ENCODE results near the gene PLAAT5. TPM values are rescaled to one million over a fixed set of nuclear protein-coding genes. Genes with fewer than 3 reads are reported as not detected.
"Not testable (repeated sequence)": the region's sequence is repeated elsewhere in the genome, so short reads cannot be mapped to it uniquely, and the experiment has no call there.

The PLAAT5 gene
- total RNA-seq, 1 donor from 2014 or later = 3.7 TPM

- Histone ChIP-seq H3K27ac (ENCODE audit: low read depth, low read length) (no peak overlapping the region), H3K4me3 (ENCODE audit: low read length in 3 of 3) (no peak overlapping the region), H3K4me1 (ENCODE audit: control insufficient read depth in 3 of 3, insufficient read depth in 3 of 3, low read length in 3 of 3) (no peaks in the 10 kb centered on the region), H3K27me3 (ENCODE audit: control insufficient read depth in 3 of 3, insufficient read depth in 3 of 3, low read length in 3 of 3) (peaks cover 0 to 10% (median 5%) of the 10 kb centered on the region in 3 donors), H3K9ac (ENCODE audit: low read depth in 1 of 3, low read length in 3 of 3) (no peak overlapping the region), H3K36me3 (ENCODE audit: control insufficient read depth in 3 of 3, insufficient read depth in 3 of 3, low read length in 3 of 3) (no peaks in the 10 kb centered on the region), H3K9me3 (ENCODE audit: control insufficient read depth in 3 of 3, low read length in 3 of 3) (no peaks in the 10 kb centered on the region)
Measured at GRCh38 chr11:63459586-63459985, 31.4 kb downstream of the PLAAT5 start.

GRCh38 chr11:63448646-63449045, 42.3 kb downstream of the PLAAT5 start:
- Histone ChIP-seq H3K9ac (ENCODE audit: low read depth in 1 of 3, low read length in 3 of 3) (no peak overlapping the region), H3K4me1 (ENCODE audit: control insufficient read depth in 3 of 3, insufficient read depth in 3 of 3, low read length in 3 of 3) (no peaks in the 10 kb centered on the region), H3K4me3 (ENCODE audit: low read length in 3 of 3) (no peak overlapping the region), H3K27me3 (ENCODE audit: control insufficient read depth in 3 of 3, insufficient read depth in 3 of 3, low read length in 3 of 3) (peaks cover 0 to 3% (median 0%) of the 10 kb centered on the region in 3 donors), H3K9me3 (ENCODE audit: control insufficient read depth in 3 of 3, low read length in 3 of 3) (no peaks in the 10 kb centered on the region), H3K36me3 (ENCODE audit: control insufficient read depth in 3 of 3, insufficient read depth in 3 of 3, low read length in 3 of 3) (no peaks in the 10 kb centered on the region), H3K27ac (ENCODE audit: low read depth, low read length) (no peak overlapping the region)

GRCh38 chr11:63445720-63446119, 45.2 kb downstream of the PLAAT5 start:
- no peaks in the 10 kb centered on the region for H3K9me3 ChIP-seq (ENCODE audit: control insufficient read depth in 3 of 3, low read length in 3 of 3)
- H3K9ac ChIP-seq (ENCODE audit: low read depth in 1 of 3, low read length in 3 of 3) = no peak overlapping the region
- H3K36me3 ChIP-seq (ENCODE audit: control insufficient read depth in 3 of 3, insufficient read depth in 3 of 3, low read length in 3 of 3) = no peaks in the 10 kb centered on the region
- no peak overlapping the region for H3K27ac ChIP-seq (ENCODE audit: low read depth, low read length)
- H3K4me1 ChIP-seq (ENCODE audit: control insufficient read depth in 3 of 3, insufficient read depth in 3 of 3, low read length in 3 of 3) = no peaks in the 10 kb centered on the region
- H3K27me3 ChIP-seq (ENCODE audit: control insufficient read depth in 3 of 3, insufficient read depth in 3 of 3, low read length in 3 of 3) = peaks cover 0 to 3% (median 0%) of the 10 kb centered on the region in 3 donors
- H3K4me3 ChIP-seq (ENCODE audit: low read length in 3 of 3) = no peak overlapping the region

GRCh38 chr11:63445118-63445517, 45.8 kb downstream of the PLAAT5 start:
- no peak overlapping the region for H3K9ac ChIP-seq (ENCODE audit: low read depth in 1 of 3, low read length in 3 of 3)
- no peak overlapping the region for H3K27ac ChIP-seq (ENCODE audit: low read depth, low read length)
- H3K27me3 ChIP-seq (ENCODE audit: control insufficient read depth in 3 of 3, insufficient read depth in 3 of 3, low read length in 3 of 3) = peaks cover 0 to 3% (median 0%) of the 10 kb centered on the region in 3 donors
- H3K4me1 ChIP-seq (ENCODE audit: control insufficient read depth in 3 of 3, insufficient read depth in 3 of 3, low read length in 3 of 3) = no peaks in the 10 kb centered on the region
- no peak overlapping the region for H3K4me3 ChIP-seq (ENCODE audit: low read length in 3 of 3)
- H3K9me3 ChIP-seq (ENCODE audit: control insufficient read depth in 3 of 3, low read length in 3 of 3) = no peaks in the 10 kb centered on the region
- no peaks in the 10 kb centered on the region for H3K36me3 ChIP-seq (ENCODE audit: control insufficient read depth in 3 of 3, insufficient read depth in 3 of 3, low read length in 3 of 3)

GRCh38 chr11:63444160-63444559, 46.8 kb downstream of the PLAAT5 start:
- Histone ChIP-seq H3K9ac (ENCODE audit: low read depth in 1 of 3, low read length in 3 of 3) (no peak overlapping the region), H3K27me3 (ENCODE audit: control insufficient read depth in 3 of 3, insufficient read depth in 3 of 3, low read length in 3 of 3) (peaks cover 0 to 3% (median 0%) of the 10 kb centered on the region in 3 donors), H3K27ac (ENCODE audit: low read depth, low read length) (no peak overlapping the region), H3K4me3 (ENCODE audit: low read length in 3 of 3) (no peak overlapping the region), H3K9me3 (ENCODE audit: control insufficient read depth in 3 of 3, low read length in 3 of 3) (no peaks in the 10 kb centered on the region), H3K4me1 (ENCODE audit: control insufficient read depth in 3 of 3, insufficient read depth in 3 of 3, low read length in 3 of 3) (no peaks in the 10 kb centered on the region), H3K36me3 (ENCODE audit: control insufficient read depth in 3 of 3, insufficient read depth in 3 of 3, low read length in 3 of 3) (no peaks in the 10 kb centered on the region)

- H3K36me3 ChIP-seq (ENCODE audit: control insufficient read depth in 3 of 3, insufficient read depth in 3 of 3, low read length in 3 of 3) = no peaks in the 10 kb centered on the region
- H3K4me1 ChIP-seq (ENCODE audit: control insufficient read depth in 3 of 3, insufficient read depth in 3 of 3, low read length in 3 of 3) = no peaks in the 10 kb centered on the region
- H3K9ac ChIP-seq (ENCODE audit: low read depth in 1 of 3, low read length in 3 of 3) = no peak overlapping the region
- H3K4me3 ChIP-seq (ENCODE audit: low read length in 3 of 3) = no peak overlapping the region
- no peak overlapping the region for H3K27ac ChIP-seq (ENCODE audit: low read depth, low read length)
- H3K27me3 ChIP-seq (ENCODE audit: control insufficient read depth in 3 of 3, insufficient read depth in 3 of 3, low read length in 3 of 3) = peaks cover 0 to 3% (median 0%) of the 10 kb centered on the region in 3 donors
- no peaks in the 10 kb centered on the region for H3K9me3 ChIP-seq (ENCODE audit: control insufficient read depth in 3 of 3, low read length in 3 of 3)
Measured at GRCh38 chr11:63443714-63444113, 47.3 kb downstream of the PLAAT5 start.

- not testable (repeated sequence) for H3K4me3 ChIP-seq (ENCODE audit: low read length in 3 of 3); H3K27me3 ChIP-seq (ENCODE audit: control insufficient read depth in 3 of 3, insufficient read depth in 3 of 3, low read length in 3 of 3); H3K9me3 ChIP-seq (ENCODE audit: control insufficient read depth in 3 of 3, low read length in 3 of 3); H3K36me3 ChIP-seq (ENCODE audit: control insufficient read depth in 3 of 3, insufficient read depth in 3 of 3, low read length in 3 of 3); H3K9ac ChIP-seq (ENCODE audit: low read depth in 1 of 3, low read length in 3 of 3); H3K27ac ChIP-seq (ENCODE audit: low read depth, low read length); H3K4me1 ChIP-seq (ENCODE audit: control insufficient read depth in 3 of 3, insufficient read depth in 3 of 3, low read length in 3 of 3)
Measured at GRCh38 chr11:63435831-63436230, 55.1 kb downstream of the PLAAT5 start.

GRCh38 chr11:63435351-63435750, 55.6 kb downstream of the PLAAT5 start:
- H3K4me1 ChIP-seq (ENCODE audit: control insufficient read depth in 3 of 3, insufficient read depth in 3 of 3, low read length in 3 of 3); H3K36me3 ChIP-seq (ENCODE audit: control insufficient read depth in 3 of 3, insufficient read depth in 3 of 3, low read length in 3 of 3); H3K4me3 ChIP-seq (ENCODE audit: low read length in 3 of 3); H3K9me3 ChIP-seq (ENCODE audit: control insufficient read depth in 3 of 3, low read length in 3 of 3); H3K9ac ChIP-seq (ENCODE audit: low read depth in 1 of 3, low read length in 3 of 3); H3K27me3 ChIP-seq (ENCODE audit: control insufficient read depth in 3 of 3, insufficient read depth in 3 of 3, low read length in 3 of 3); H3K27ac ChIP-seq (ENCODE audit: low read depth, low read length): not testable (repeated sequence)

- H3K27ac ChIP-seq (ENCODE audit: low read depth, low read length); H3K9ac ChIP-seq (ENCODE audit: low read depth in 1 of 3, low read length in 3 of 3); H3K27me3 ChIP-seq (ENCODE audit: control insufficient read depth in 3 of 3, insufficient read depth in 3 of 3, low read length in 3 of 3); H3K4me3 ChIP-seq (ENCODE audit: low read length in 3 of 3); H3K36me3 ChIP-seq (ENCODE audit: control insufficient read depth in 3 of 3, insufficient read depth in 3 of 3, low read length in 3 of 3); H3K9me3 ChIP-seq (ENCODE audit: control insufficient read depth in 3 of 3, low read length in 3 of 3); H3K4me1 ChIP-seq (ENCODE audit: control insufficient read depth in 3 of 3, insufficient read depth in 3 of 3, low read length in 3 of 3): not testable (repeated sequence)
Measured at GRCh38 chr11:63430731-63431130, 60.2 kb downstream of the PLAAT5 start.

- Histone ChIP-seq H3K27me3 (ENCODE audit: control insufficient read depth in 3 of 3, insufficient read depth in 3 of 3, low read length in 3 of 3) (peaks cover 0 to 6% (median 0%) of the 10 kb centered on the region in 3 donors), H3K9ac (ENCODE audit: low read depth in 1 of 3, low read length in 3 of 3) (no peak overlapping the region), H3K4me1 (ENCODE audit: control insufficient read depth in 3 of 3, insufficient read depth in 3 of 3, low read length in 3 of 3) (no peaks in the 10 kb centered on the region), H3K9me3 (ENCODE audit: control insufficient read depth in 3 of 3, low read length in 3 of 3) (no peaks in the 10 kb centered on the region), H3K36me3 (ENCODE audit: control insufficient read depth in 3 of 3, insufficient read depth in 3 of 3, low read length in 3 of 3) (no peaks in the 10 kb centered on the region), H3K27ac (ENCODE audit: low read depth, low read length) (no peak overlapping the region), H3K4me3 (ENCODE audit: low read length in 3 of 3) (no peak overlapping the region)
Measured at GRCh38 chr11:63427971-63428508, 62.9 kb downstream of the PLAAT5 start.

All from skeletal muscle tissue (tissue), 4 donors.